SK-N-MC (cell line): ENCODE measurements around the gene CDC42SE2.

ENCODE experiments used
- EZH2 ChIP-seq: fragments of 200-600 bp; sonication (generic); IDR thresholded peaks from one replicate; pipeline ENCODE4 v1.6.1; 2017; ENCODE audit warnings: antibody characterized with exemption
- POLR2AphosphoS5 ChIP-seq: IDR thresholded peaks from 2 replicates; pipeline ENCODE4 v1.6.1; 2012; ENCODE audit warnings: mild to moderate bottlenecking, low read depth, low read length, borderline replicate concordance

GRCh38 chr5:131330031-131330430 lies 66.2 kb downstream of the CDC42SE2 start:
- no peak for TF ChIP-seq POLR2AphosphoS5
- TF ChIP-seq EZH2 = no peak
